ENCODE results near the gene SSC4D.

The SSC4D gene

GRCh38 chr7:76359111-76359977 is 50.2 kb downstream of the SSC4D start:
- peaks cover 10 to 13% of the 10 kb centered on the region in 2 donors for H3K4me1 ChIP-seq (ENCODE audit: control insufficient read depth in 2 of 2, insufficient read depth in 1 of 2, low read depth in 1 of 2, low read length in 2 of 2)
- peak overlapping the region; percentile 94 for H3K9ac ChIP-seq (ENCODE audit: low read depth, low read length, poor library complexity)
- peaks cover 2 to 17% of the 10 kb centered on the region in 2 donors for H3K9me3 ChIP-seq (replicated peaks in 1 of 2; ENCODE audit: control insufficient read depth in 2 of 2, insufficient read depth in 1 of 2, low read depth in 1 of 2, low read length in 2 of 2)
- peak overlapping the region; percentile 67 for H3K27ac ChIP-seq (replicated peaks; ENCODE audit: low read length)
- peak overlapping the region; percentile 98 for H2AFZ ChIP-seq (ENCODE audit: low read length)
- no peaks in the 10 kb centered on the region for H3K27me3 ChIP-seq (ENCODE audit: control insufficient read depth in 3 of 3, insufficient read depth in 3 of 3, low read depth in 1 of 3, low read length in 3 of 3)
- no peak overlapping the region for H3K4ac ChIP-seq (ENCODE audit: low read length)
- H4K91ac ChIP-seq (ENCODE audit: low read depth, low read length, poor library complexity), result no peak overlapping the region
- H2AK5ac ChIP-seq (ENCODE audit: low read depth, low read length), result peak overlapping the region; percentile 16
- H3K23ac ChIP-seq (ENCODE audit: low read depth, low read length, poor library complexity), result peak overlapping the region; percentile 100
- peaks cover 3% of the 10 kb centered on the region for H3K79me1 ChIP-seq (ENCODE audit: low read depth, low read length)
- no peak overlapping the region for H3K14ac ChIP-seq (ENCODE audit: low read length)
- WGBS, 2 donors (ENCODE audit: extremely low coverage in 2 of 2, insufficient read length in 2 of 2, insufficient replicate concordance in 1 of 2), result no CpG with 5 or more reads among the region's 41 CpGs
- H2BK15ac ChIP-seq (ENCODE audit: low read length), result peak overlapping the region; percentile 14
- peak overlapping the region; percentile 59 for H3K4me2 ChIP-seq (ENCODE audit: insufficient read depth, low read length, poor library complexity, severe bottlenecking)
- peak overlapping the region; percentile 97 for H2BK5ac ChIP-seq (ENCODE audit: low read length)
- DNase-seq (ENCODE audit: low spot score), result peak; percentile 97
- peaks cover 5 to 31% of the 10 kb centered on the region in 2 donors for H3K36me3 ChIP-seq (replicated peaks in 1 of 2; ENCODE audit: control insufficient read depth in 2 of 2, insufficient read depth in 2 of 2, low read length in 2 of 2)
- H2BK12ac ChIP-seq (ENCODE audit: low read length), result peak overlapping the region; percentile 58
- peak overlapping the region; percentile 72 to 84 for H3K4me3 ChIP-seq (ENCODE audit: low read length in 2 of 2)
- H3K18ac ChIP-seq (ENCODE audit: low read length), result peak overlapping the region; percentile 99
- no peak overlapping the region for H4K8ac ChIP-seq (ENCODE audit: low read depth, low read length)
- H2BK120ac ChIP-seq (ENCODE audit: low read depth, low read length), result no peak overlapping the region

GRCh38 chr7:76358481-76359110 is 50.9 kb downstream of the SSC4D start, which contains the start of gene YWHAG:
TSS of gene YWHAG (minus strand) at chr7:76358991. CDS start at chr7:76358808, 183 bp downstream.
- Histone ChIP-seq H2AFZ (ENCODE audit: low read length) (peak within 1 kb of the TSS; percentile 98), H4K8ac (ENCODE audit: low read depth, low read length) (no peak within 1 kb of the TSS), H2AK5ac (ENCODE audit: low read depth, low read length) (peak within 1 kb of the TSS; percentile 99), H3K36me3 (replicated peaks in 1 of 2; ENCODE audit: control insufficient read depth in 2 of 2, insufficient read depth in 2 of 2, low read length in 2 of 2) (peaks cover 5 to 39% of the 10 kb centered on the region in 2 donors), H2BK12ac (ENCODE audit: low read length) (peak within 1 kb of the TSS; percentile 58), H3K18ac (ENCODE audit: low read length) (peak within 1 kb of the TSS; percentile 99), H4K91ac (ENCODE audit: low read depth, low read length, poor library complexity) (peak within 1 kb of the TSS; percentile 95), H3K4me1 (ENCODE audit: control insufficient read depth in 2 of 2, insufficient read depth in 1 of 2, low read depth in 1 of 2, low read length in 2 of 2) (peaks cover 6 to 9% of the 10 kb centered on the region in 2 donors), H3K4me3 (ENCODE audit: low read length in 2 of 2) (peak within 1 kb of the TSS; percentile 72 to 95), H3K23ac (ENCODE audit: low read depth, low read length, poor library complexity) (peak within 1 kb of the TSS; percentile 100), H2BK120ac (ENCODE audit: low read depth, low read length) (peak within 1 kb of the TSS; percentile 56), H3K14ac (ENCODE audit: low read length) (peak within 1 kb of the TSS; percentile 97), H3K4ac (ENCODE audit: low read length) (peak within 1 kb of the TSS; percentile 19), H3K27me3 (ENCODE audit: control insufficient read depth in 3 of 3, insufficient read depth in 3 of 3, low read depth in 1 of 3, low read length in 3 of 3) (no peaks in the 10 kb centered on the region), H2BK15ac (ENCODE audit: low read length) (peak within 1 kb of the TSS; percentile 91), H2BK5ac (ENCODE audit: low read length) (peak within 1 kb of the TSS; percentile 97), H3K27ac (replicated peaks; ENCODE audit: low read length) (peak within 1 kb of the TSS; percentile 71), H3K9ac (ENCODE audit: low read depth, low read length, poor library complexity) (peak within 1 kb of the TSS; percentile 99), H3K9me3 (replicated peaks in 1 of 2; ENCODE audit: control insufficient read depth in 2 of 2, insufficient read depth in 1 of 2, low read depth in 1 of 2, low read length in 2 of 2) (peaks cover 2 to 25% of the 10 kb centered on the region in 2 donors), H3K79me1 (ENCODE audit: low read depth, low read length) (peaks cover 3% of the 10 kb centered on the region), H3K4me2 (ENCODE audit: insufficient read depth, low read length, poor library complexity, severe bottlenecking) (peak within 1 kb of the TSS; percentile 60)
- DNase-seq (ENCODE audit: low spot score), result peak; percentile 90
- WGBS, 2 donors (ENCODE audit: extremely low coverage in 2 of 2, insufficient read length in 2 of 2, insufficient replicate concordance in 1 of 2), result no CpG with 5 or more reads among the region's 80 CpGs

- Histone ChIP-seq H4K8ac (ENCODE audit: low read depth, low read length) (no peak overlapping the region), H3K9me3 (replicated peaks in 1 of 2; ENCODE audit: control insufficient read depth in 2 of 2, insufficient read depth in 1 of 2, low read depth in 1 of 2, low read length in 2 of 2) (peaks cover 2 to 29% of the 10 kb centered on the region in 2 donors), H3K23ac (ENCODE audit: low read depth, low read length, poor library complexity) (peak overlapping the region; percentile 100), H2AFZ (ENCODE audit: low read length) (peak overlapping the region; percentile 98), H4K91ac (ENCODE audit: low read depth, low read length, poor library complexity) (no peak overlapping the region), H2AK5ac (ENCODE audit: low read depth, low read length) (peak overlapping the region; percentile 99), H3K4me1 (ENCODE audit: control insufficient read depth in 2 of 2, insufficient read depth in 1 of 2, low read depth in 1 of 2, low read length in 2 of 2) (peaks cover 6 to 9% of the 10 kb centered on the region in 2 donors), H3K9ac (ENCODE audit: low read depth, low read length, poor library complexity) (peak overlapping the region; percentile 99), H2BK12ac (ENCODE audit: low read length) (no peak overlapping the region), H3K4ac (ENCODE audit: low read length) (peak overlapping the region; percentile 19), H2BK120ac (ENCODE audit: low read depth, low read length) (peak overlapping the region; percentile 56), H3K14ac (ENCODE audit: low read length) (peak overlapping the region; percentile 97), H3K79me1 (ENCODE audit: low read depth, low read length) (peaks cover 3% of the 10 kb centered on the region), H3K36me3 (replicated peaks in 1 of 2; ENCODE audit: control insufficient read depth in 2 of 2, insufficient read depth in 2 of 2, low read length in 2 of 2) (peaks cover 5 to 44% of the 10 kb centered on the region in 2 donors), H3K27ac (replicated peaks; ENCODE audit: low read length) (peak overlapping the region; percentile 71), H3K27me3 (ENCODE audit: control insufficient read depth in 3 of 3, insufficient read depth in 3 of 3, low read depth in 1 of 3, low read length in 3 of 3) (no peaks in the 10 kb centered on the region), H3K4me2 (ENCODE audit: insufficient read depth, low read length, poor library complexity, severe bottlenecking) (peak overlapping the region; percentile 60), H3K18ac (ENCODE audit: low read length) (peak overlapping the region; percentile 91), H2BK5ac (ENCODE audit: low read length) (peak overlapping the region; percentile 97), H3K4me3 (ENCODE audit: low read length in 2 of 2) (peak overlapping the region; percentile 72 to 95), H2BK15ac (ENCODE audit: low read length) (peak overlapping the region; percentile 91)
- WGBS, 2 donors (ENCODE audit: extremely low coverage in 2 of 2, insufficient read length in 2 of 2, insufficient replicate concordance in 1 of 2), result no CpG with 5 or more reads among the region's 27 CpGs
- DNase-seq (ENCODE audit: low spot score), result peak; percentile 41
These were observed 51.5 kb downstream of the SSC4D start for GRCh38 chr7:76358011-76358480.

Data from neuronal stem cell (in vitro differentiated cells).